ENCODE data around the gene CLEC16A. TPM values are rescaled to one million over a fixed set of nuclear protein-coding genes. Genes with fewer than 3 reads are reported as not detected.
A peak's percentile ranks its signal among the peaks of the same experiment; 100 is the strongest.
"Not testable (repeated sequence)": the region's sequence is repeated elsewhere in the genome, so short reads cannot be mapped to it uniquely, and the experiment has no call there.

CLEC16A gene
- total and polyA plus RNA-seq, 8 donors = 8.1 to 17.2 (median 10.7) TPM

DNA sequence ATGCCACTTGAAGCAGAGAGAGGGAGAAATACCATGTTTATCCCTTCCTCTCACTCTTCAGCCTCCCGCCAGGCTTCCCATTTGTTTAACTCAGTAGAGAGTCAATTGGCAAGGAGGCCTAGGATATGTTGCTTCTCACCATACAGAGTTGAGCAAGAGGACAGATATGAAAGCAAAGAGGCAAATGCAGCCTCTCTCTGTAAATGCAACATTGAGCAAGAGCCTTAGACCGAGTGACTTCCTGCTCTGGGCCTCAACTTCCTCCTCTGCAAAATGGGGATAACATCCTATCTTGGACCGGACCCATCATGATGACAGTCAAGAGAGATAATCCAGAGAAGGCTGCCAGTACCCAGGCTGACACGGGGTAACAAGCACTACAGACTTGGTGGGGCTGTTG is 274.8 kb downstream of the CLEC16A start:
- TF ChIP-seq, protein P1, sequence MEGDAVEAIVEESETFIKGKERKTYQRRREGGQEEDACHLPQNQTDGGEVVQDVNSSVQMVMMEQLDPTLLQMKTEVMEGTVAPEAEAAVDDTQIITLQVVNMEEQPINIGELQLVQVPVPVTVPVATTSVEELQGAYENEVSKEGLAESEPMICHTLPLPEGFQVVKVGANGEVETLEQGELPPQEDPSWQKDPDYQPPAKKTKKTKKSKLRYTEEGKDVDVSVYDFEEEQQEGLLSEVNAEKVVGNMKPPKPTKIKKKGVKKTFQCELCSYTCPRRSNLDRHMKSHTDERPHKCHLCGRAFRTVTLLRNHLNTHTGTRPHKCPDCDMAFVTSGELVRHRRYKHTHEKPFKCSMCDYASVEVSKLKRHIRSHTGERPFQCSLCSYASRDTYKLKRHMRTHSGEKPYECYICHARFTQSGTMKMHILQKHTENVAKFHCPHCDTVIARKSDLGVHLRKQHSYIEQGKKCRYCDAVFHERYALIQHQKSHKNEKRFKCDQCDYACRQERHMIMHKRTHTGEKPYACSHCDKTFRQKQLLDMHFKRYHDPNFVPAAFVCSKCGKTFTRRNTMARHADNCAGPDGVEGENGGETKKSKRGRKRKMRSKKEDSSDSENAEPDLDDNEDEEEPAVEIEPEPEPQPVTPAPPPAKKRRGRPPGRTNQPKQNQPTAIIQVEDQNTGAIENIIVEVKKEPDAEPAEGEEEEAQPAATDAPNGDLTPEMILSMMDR (IDR thresholded peaks at IDR 0.05) = no peak
- no peak for FAIRE-seq
- no peaks in the 10 kb centered on the region for H3K27me3 ChIP-seq
- H3K9me3 ChIP-seq = no peaks in the 10 kb centered on the region
- H3K27ac ChIP-seq = no peak overlapping the region
- no peak overlapping the region for H3K4me3 ChIP-seq
- intact Hi-C loops (cut with DNase I) = no loop called here
- no peaks in the 10 kb centered on the region for H3K4me1 ChIP-seq
- peak in 1 of 4 donors; percentile 18 for ATAC-seq
- H3K36me3 ChIP-seq = no peaks in the 10 kb centered on the region
- WGBS, 2 donors = 84 to 85% methylated on average over 4 of the region's 4 CpGs
- DNase-seq = no peak

DNA sequence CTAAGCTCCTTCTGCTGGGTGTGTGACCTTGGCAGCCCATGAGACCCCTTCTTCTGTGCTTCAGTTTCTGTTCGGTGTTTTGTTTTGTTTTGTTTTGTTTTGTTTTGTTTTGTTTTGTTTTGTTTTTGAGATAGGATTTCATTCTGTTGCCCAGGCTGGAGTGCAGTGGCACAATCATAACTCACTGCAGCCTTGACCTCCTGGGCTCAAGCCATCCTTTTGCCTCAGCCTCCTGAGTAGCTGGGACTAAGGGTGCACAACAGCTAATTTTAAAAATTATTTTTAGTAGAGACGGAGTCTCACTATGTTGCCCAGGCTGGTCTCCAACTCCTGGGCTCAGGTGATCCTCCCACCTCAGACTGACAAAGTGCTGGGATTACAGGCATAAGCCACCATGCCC is 276.1 kb downstream of the CLEC16A start:
- FAIRE-seq; H3K4me1 ChIP-seq; H3K9me3 ChIP-seq; intact Hi-C loops (cut with DNase I); H3K4me3 ChIP-seq; H3K27me3 ChIP-seq; ATAC-seq; H3K36me3 ChIP-seq; DNase-seq; H3K27ac ChIP-seq: not testable (repeated sequence)
- WGBS, 2 donors = 56 to 70% methylated on average over 2 of the region's 2 CpGs

DNA sequence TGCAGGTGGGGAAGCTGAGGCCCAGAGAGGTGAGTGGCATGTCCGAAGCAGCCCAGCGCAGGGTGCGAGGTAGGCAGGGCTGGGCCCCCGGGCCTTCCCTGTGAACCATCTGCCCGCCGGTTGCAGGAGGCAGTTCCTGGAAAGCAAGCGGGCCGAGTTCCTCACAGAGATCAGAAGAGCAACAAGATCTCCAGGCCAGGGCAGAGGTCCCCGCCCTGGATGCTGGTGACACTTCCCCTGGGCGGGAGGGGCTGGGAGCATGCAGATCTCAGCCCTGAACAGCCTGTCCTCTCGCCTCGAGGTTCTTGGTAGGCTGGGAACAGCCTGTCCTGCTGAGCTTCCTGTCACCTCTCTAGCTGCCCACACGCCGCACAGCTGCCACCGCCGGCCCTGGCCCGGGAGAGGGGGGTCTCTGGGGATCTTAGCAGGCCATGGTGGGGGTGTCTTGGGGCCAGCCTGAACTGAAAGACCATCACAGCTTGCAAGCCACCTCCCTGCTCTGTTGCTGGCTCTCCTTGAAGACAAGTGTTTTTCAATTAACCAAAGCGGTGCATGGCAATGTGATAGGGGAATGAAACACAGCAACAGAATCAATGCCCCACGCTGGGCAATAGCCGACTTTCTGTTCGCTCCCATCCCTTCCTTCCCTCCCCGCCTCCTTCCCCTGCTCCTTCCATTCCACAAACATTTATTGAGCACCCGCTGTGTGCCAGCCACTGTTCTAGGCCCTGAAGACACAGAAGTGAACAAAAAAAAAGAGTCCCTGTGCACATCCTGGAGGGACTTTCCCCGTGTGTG is 279.9 kb downstream of the CLEC16A start:
- no peaks in the 10 kb centered on the region for H3K9me3 ChIP-seq
- no peak for FAIRE-seq
- DNase-seq = no peak
- peak in 3 of 4 donors; percentile 67 to 85 (median 78) for ATAC-seq
- no peak overlapping the region for H3K4me3 ChIP-seq
- intact Hi-C loops (cut with DNase I) = no loop called here
- no peak overlapping the region for H3K27ac ChIP-seq
- H3K27me3 ChIP-seq = no peaks in the 10 kb centered on the region
- H3K4me1 ChIP-seq = no peaks in the 10 kb centered on the region
- TF ChIP-seq, protein P1 (IDR thresholded peaks at IDR 0.05) = no peak
- 69 to 77% methylated on average over 24 of the region's 24 CpGs for WGBS, 2 donors
- no peaks in the 10 kb centered on the region for H3K36me3 ChIP-seq

DNA sequence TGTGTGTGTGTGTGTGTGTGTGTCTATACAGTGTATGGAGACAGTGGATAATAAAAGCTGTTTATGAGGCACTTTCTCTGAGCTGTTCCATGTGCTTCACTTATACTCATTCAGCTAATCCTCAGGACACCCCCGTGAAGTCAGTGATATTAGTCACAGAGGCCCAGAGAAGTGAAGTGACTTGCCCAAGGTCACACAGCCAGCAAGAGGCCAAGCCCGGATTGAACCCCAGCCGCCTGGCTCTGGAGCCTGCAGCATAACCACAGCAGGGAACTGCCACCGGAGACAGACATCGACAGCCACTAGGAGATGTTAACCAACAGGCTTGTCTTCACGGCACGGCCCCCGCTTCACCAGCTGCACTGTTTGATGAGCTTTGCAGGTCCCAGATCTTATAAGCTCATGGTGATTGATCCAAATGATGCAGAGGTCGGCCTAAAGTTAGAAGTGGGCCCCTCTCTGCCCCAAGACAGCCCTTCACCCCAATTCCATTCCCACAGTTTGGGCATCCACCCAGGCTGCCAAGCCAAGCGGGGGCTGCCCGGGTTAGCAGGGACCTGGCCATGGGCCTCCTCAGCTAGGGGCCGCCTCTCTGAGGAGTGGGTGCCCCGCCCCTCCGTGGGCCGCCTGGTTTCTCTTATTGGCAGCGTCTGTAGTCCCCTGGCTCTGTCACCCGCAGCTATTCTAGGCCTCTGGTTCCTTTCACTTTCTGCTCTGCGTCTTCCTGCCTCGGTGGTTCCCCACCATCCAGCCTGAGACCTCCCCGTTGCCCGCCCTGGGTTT is 280.7 kb downstream of the CLEC16A start:
- DNase-seq = no peak
- 62 to 73% methylated on average over 21 of the region's 21 CpGs for WGBS, 2 donors
- Histone ChIP-seq H3K27me3 (no peaks in the 10 kb centered on the region), H3K36me3 (no peaks in the 10 kb centered on the region), H3K9me3 (no peaks in the 10 kb centered on the region), H3K4me1 (no peaks in the 10 kb centered on the region), H3K27ac (no peak overlapping the region), H3K4me3 (no peak overlapping the region)
- TF ChIP-seq, protein P1 (IDR thresholded peaks at IDR 0.05) = no peak
- intact Hi-C loops (cut with DNase I) = no loop called here
- ATAC-seq = peak in 3 of 4 donors; percentile 29 to 47 (median 44)
- no peak for FAIRE-seq

DNA sequence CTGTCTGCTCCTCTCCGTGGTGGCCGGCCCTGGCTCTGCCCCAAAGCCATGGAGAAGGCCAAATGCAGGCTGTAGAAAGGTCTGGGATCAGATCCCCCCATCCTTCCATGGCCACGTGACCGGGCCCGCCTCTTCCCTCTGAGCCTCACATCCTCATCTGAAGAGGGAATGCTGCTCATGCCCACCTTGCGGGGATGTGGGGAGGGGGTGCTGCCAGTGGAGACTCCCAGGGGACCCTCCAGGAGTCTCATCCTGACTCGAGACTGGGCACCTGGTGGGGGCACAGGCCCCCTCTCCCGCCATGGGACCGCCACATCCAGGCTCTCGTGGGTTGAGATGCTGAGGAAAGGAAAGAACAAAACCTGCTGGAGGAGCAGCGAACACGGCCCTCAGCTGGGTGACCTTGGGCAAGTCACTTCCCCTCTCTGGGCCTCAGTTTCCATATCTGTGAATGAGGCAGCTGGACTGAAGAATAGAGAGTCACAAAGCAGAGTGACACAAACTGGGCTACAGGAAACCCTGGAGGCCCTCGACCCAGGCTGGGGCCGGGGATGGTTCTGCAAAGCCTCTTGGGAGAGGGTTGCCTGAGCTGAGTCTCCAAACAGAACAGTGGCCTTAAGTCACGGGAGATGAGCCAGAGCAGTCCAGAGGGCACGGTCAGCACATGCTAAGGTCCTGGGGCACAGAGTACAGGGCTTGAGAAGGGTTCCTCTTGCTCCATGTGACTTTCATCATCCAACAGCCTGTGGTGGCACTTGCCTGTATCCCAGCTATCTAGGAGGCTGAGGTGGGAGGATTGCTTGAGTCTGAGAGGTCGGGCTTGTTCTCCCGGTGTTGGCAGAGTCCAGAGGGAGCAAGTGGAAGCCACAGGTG is 281.5 kb downstream of the CLEC16A start:
- no peak overlapping the region for H3K4me3 ChIP-seq

More for the DNA sequence above, 281.5 kb downstream of the CLEC16A start:
- intact Hi-C loops (cut with DNase I) = no loop called here
- H3K27me3 ChIP-seq = no peaks in the 10 kb centered on the region
- DNase-seq = no peak
- no peaks in the 10 kb centered on the region for H3K9me3 ChIP-seq
- ATAC-seq = no peak
- WGBS, 2 donors = 69 to 77% methylated on average over 18 of the region's 18 CpGs
- no peak overlapping the region for H3K27ac ChIP-seq
- TF ChIP-seq, protein P1 (IDR thresholded peaks at IDR 0.05) = no peak
- no peaks in the 10 kb centered on the region for H3K36me3 ChIP-seq
- no peaks in the 10 kb centered on the region for H3K4me1 ChIP-seq
- no peak for FAIRE-seq
